Choroid plexus epithelial cell (primary cell): ENCODE results near the gene DRC7.
A peak's percentile ranks its signal among the peaks of the same experiment; 100 is the strongest.
"Not testable (repeated sequence)": the region's sequence is repeated elsewhere in the genome, so short reads cannot be mapped to it uniquely, and the experiment has no call there.

Experiments
- DNase-seq: peaks from one replicate; pipeline ENCODE4 v3.0.0-alpha.2; 2010; ENCODE audit warnings: low read depth
- H3K4me3 ChIP-seq: 2 replicates; pipeline ENCODE4 v1.5.1; 2011; ENCODE audit warnings: low read depth, mild to moderate bottlenecking, control low read depth, low read length, moderate library complexity
- TF ChIP-seq, protein P1 (sequence below): conservative IDR thresholded peaks from 2 replicates; pipeline ENCODE4 v1.5.1; 2011; ENCODE audit warnings: low read depth, mild to moderate bottlenecking, control low read depth, inconsistent platforms, low read length, moderate library complexity

Gene DRC7

DNA sequence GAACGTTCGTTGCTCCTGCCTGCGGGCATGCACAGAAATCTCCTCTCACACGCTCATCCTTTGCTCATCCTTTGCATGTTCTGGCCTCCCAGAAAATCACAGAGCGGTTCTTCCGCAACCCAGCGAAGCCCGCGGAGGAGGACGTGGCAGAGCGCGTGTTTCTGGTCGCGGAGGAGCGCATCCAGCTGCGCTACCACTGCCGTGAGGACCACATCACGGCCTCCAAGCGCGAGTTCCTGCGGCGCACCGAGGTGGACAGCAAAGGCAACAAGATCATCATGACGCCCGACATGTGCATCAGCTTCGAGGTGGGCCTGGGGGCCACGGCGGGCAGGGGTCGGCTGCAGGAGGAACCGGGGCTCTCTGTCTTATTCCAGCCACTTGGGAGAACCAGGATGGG lies 31.4 kb downstream of the DRC7 start:
- H3K4me3 ChIP-seq, result no peak overlapping the region
- no peak for DNase-seq
- TF ChIP-seq, protein P1, sequence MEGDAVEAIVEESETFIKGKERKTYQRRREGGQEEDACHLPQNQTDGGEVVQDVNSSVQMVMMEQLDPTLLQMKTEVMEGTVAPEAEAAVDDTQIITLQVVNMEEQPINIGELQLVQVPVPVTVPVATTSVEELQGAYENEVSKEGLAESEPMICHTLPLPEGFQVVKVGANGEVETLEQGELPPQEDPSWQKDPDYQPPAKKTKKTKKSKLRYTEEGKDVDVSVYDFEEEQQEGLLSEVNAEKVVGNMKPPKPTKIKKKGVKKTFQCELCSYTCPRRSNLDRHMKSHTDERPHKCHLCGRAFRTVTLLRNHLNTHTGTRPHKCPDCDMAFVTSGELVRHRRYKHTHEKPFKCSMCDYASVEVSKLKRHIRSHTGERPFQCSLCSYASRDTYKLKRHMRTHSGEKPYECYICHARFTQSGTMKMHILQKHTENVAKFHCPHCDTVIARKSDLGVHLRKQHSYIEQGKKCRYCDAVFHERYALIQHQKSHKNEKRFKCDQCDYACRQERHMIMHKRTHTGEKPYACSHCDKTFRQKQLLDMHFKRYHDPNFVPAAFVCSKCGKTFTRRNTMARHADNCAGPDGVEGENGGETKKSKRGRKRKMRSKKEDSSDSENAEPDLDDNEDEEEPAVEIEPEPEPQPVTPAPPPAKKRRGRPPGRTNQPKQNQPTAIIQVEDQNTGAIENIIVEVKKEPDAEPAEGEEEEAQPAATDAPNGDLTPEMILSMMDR, result no peak

DNA sequence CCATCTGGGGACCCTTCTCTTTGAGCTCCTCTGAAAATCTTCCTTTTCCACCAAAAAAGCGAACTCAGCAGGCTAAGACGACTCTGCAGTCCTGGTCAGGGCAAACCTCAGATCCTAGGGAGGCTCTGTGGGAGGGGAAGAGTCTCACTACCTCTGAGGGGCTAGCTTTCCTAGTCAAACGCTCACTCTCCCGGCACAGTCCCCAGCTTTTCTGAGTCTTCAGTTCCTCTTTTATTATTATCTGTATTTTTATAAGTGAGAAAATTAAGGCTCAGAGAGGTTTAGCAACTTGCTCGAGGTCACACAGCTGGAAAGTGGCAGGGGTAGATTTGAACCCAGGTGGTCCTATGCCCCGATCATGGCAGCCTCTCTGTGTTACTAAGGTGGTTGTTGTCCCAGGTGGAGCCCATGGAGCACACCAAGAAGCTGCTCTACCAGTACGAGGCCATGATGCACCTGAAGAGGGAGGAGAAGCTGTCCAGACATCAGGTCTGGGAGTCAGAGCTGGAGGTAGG lies 31.9 kb downstream of the DRC7 start:
- no peak overlapping the region for H3K4me3 ChIP-seq
- TF ChIP-seq, protein P1, result no peak
- no peak for DNase-seq

DNA sequence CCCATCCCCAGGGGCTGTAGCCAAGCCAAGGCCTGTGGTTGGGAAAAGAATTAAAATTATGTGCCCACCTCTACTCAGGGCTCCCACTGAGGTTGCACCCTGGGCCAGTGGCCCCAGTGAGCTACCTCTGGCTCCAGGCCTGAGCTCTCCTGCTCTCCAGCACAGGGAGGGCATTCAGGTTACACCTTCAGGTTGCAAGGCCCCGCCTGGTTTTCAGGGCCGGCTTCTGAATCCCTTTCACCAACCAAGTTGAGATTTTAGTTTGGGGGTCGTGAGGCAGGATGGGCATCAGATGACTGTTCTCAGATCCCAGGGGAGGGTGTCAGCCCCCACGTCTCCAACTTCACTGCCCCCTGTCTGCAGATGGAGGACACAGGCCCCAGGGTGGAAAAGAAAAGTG lies 33.0 kb downstream of the DRC7 start:
- TF ChIP-seq, protein P1, result peak; percentile 33
- no peak overlapping the region for H3K4me3 ChIP-seq
- no peak for DNase-seq

DNA sequence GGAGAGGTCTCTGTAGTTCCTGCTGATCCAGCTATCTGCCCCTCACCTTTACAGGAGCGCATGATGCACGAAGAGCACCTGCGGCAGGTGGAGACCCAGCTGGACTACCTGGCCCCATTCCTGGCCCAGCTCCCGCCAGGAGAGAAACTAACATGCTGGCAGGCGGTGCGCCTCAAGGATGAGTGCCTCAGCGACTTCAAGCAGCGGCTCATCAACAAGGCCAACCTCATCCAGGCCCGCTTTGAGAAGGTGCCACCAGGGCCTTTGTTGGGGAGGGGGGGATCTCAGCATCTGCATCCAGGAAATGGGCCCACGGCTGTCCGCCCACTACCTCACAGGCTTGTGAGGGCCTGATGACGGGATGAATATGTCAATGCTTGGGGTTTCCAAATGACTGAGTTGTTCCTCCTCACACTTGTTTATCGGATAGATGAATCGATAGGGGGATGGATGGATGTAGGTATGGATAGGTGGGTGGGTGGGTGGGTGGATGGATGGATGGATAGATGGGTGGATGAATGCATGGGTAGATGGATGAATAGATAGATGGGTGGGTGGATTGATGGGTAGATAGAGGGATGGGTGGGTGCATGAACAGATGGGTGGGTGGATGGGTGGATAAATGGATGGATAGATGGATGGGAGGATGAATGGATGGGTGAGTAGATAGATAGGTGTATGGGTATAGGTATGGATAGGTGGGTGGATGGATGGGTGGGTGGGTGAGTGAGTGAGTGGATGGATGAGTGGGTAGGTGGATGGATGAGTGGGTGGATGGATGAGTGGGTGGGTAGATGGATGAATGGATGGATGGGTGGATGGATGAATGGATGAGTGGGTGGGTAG lies 34.0 kb downstream of the DRC7 start:
- no peak for DNase-seq
- H3K4me3 ChIP-seq, result no peak overlapping the region
- TF ChIP-seq, protein P1, result no peak

DNA sequence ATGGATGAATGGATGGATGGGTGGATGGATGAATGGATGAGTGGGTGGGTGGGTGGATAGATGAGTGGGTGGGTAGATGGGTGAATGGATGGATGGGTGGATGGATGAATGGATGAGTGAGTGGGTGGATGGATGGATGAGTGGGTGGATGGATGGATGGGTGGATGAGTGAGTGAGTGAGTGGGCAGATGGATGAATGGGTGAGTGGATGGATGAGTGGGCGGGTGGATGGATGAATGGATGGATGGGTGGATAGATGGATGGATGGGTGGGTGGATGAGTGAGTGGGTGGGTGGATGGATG lies 34.5 kb downstream of the DRC7 start:
- DNase-seq, result no peak
- H3K4me3 ChIP-seq, result no peak overlapping the region
- TF ChIP-seq, protein P1, result no peak

DNA sequence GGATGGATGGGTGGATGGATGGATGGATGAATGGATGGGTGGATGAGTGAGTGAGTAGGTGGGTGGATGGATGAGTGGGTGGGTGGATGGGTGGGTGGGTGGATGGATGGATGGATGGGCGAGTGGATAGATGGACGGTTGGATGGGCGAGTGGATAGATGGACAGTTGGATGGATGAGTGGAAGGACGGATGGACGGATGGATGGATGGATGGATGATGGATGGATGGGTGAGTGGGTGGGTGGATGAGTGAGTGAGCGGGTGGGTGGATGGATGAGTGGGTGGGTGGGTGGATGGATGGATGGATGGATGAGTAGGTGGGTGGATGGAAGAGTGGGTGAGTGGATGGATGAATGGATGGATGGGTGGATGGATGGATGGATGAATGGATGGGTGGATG lies 35.2 kb downstream of the DRC7 start:
- DNase-seq, result not testable (repeated sequence)

DNA sequence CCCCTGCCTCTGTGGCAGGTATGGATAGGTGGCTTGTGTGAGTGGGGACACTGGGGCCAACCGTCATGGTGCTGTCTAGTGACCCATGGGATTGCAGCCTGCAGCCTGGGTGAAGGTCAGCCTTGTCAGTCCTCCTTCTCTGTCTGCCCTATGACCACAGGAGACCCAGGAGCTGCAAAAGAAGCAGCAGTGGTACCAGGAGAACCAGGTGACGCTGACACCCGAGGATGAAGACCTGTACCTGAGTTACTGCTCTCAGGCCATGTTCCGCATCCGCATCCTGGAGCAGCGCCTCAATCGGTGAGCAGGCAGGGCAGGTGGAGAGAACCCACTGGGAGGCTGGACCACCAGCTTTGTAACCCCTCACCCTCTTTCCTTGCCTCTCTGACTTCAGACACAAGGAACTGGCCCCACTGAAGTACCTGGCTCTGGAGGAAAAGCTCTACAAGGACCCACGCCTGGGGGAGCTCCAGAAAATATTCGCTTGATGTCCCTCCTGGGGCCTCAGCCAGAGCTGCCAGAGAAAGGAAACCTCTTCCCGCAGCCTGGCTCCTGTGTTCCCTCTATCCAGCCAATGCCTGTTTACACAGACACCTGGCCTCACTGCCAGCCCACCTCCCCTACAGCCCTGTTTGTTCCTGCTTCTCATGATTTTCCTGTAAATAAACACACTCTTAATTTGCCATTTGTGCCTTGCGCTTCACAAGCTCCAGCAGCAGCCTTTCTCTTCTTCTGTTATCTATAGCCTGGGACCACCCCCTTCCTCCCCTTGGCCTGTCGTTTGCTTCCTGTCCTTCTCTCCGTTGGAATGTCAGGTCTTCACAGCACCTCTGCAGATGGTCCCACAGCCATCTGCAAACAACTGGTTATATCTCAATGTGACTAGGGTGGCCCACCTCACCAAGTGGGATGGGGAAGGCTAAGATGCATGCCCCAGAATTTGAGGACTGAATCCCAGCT lies 36.4 kb downstream of the DRC7 start:
- no peak for DNase-seq
- TF ChIP-seq, protein P1, result no peak

More for the DNA sequence above, 35.2 kb downstream of the DRC7 start:
- H3K4me3 ChIP-seq, result not testable (repeated sequence)

More for the DNA sequence above, 36.4 kb downstream of the DRC7 start:
- no peak overlapping the region for H3K4me3 ChIP-seq
